ENCODE measurements around the gene CSF2RB.

Gene CSF2RB

GRCh38 chr22:36907253-36908195 lies 5.9 kb upstream of the CSF2RB start:
- DNase-seq (ENCODE audit: insufficient read length) = no peak
- FAIRE-seq = peak; percentile 69
- no peak for TF ChIP-seq TAF1 (IDR thresholded peaks at IDR 0.05; ENCODE audit: borderline replicate concordance, low read depth, low read length)
- TF ChIP-seq POLR2A (IDR thresholded peaks at IDR 0.05; ENCODE audit: low read depth, low read length) = no peak
- no peak for TF ChIP-seq POLR2AphosphoS5 (IDR thresholded peaks at IDR 0.05; ENCODE audit: low read depth, low read length)

- TF ChIP-seq POLR2A (IDR thresholded peaks at IDR 0.05; ENCODE audit: low read depth, low read length) (no peak), POLR2AphosphoS5 (IDR thresholded peaks at IDR 0.05; ENCODE audit: low read depth, low read length) (no peak), TAF1 (IDR thresholded peaks at IDR 0.05; ENCODE audit: borderline replicate concordance, low read depth, low read length) (no peak)
- no peak for DNase-seq (ENCODE audit: insufficient read length)
Measured at GRCh38 chr22:36910461-36910860, 3.0 kb upstream of the CSF2RB start.

GRCh38 chr22:36911887-36912661 lies 1.4 kb upstream of the CSF2RB start:
- TF ChIP-seq POLR2AphosphoS5 (IDR thresholded peaks at IDR 0.05; ENCODE audit: low read depth, low read length) (no peak), POLR2A (IDR thresholded peaks at IDR 0.05; ENCODE audit: low read depth, low read length) (no peak), TAF1 (IDR thresholded peaks at IDR 0.05; ENCODE audit: borderline replicate concordance, low read depth, low read length) (no peak)
- no peak for FAIRE-seq
- DNase-seq (ENCODE audit: insufficient read length) = no peak

More at GRCh38 chr22:36910461-36910860, 3.0 kb upstream of the CSF2RB start:
- FAIRE-seq = no peak

- FAIRE-seq (peak; percentile 17), DNase-seq (ENCODE audit: insufficient read length) (no peak)
Measured at GRCh38 chr22:36912694-36913426, 568 bp upstream of the CSF2RB start.

GRCh38 chr22:36914390-36914752 lies 943 bp downstream of the CSF2RB start:
- TF ChIP-seq TAF1 (IDR thresholded peaks at IDR 0.05; ENCODE audit: borderline replicate concordance, low read depth, low read length) = no peak
- no peak for TF ChIP-seq POLR2A (IDR thresholded peaks at IDR 0.05; ENCODE audit: low read depth, low read length)
- DNase-seq (ENCODE audit: insufficient read length) = no peak
- FAIRE-seq = no peak

More at GRCh38 chr22:36912694-36913426, 568 bp upstream of the CSF2RB start:
- no peak for TF ChIP-seq TAF1 (IDR thresholded peaks at IDR 0.05; ENCODE audit: borderline replicate concordance, low read depth, low read length)
- TF ChIP-seq POLR2AphosphoS5 (IDR thresholded peaks at IDR 0.05; ENCODE audit: low read depth, low read length) = no peak

GRCh38 chr22:36916034-36916433 lies 2.6 kb downstream of the CSF2RB start:
- no peak for DNase-seq (ENCODE audit: insufficient read length)
- FAIRE-seq = no peak
- TF ChIP-seq POLR2A (IDR thresholded peaks at IDR 0.05; ENCODE audit: low read depth, low read length) (no peak), TAF1 (IDR thresholded peaks at IDR 0.05; ENCODE audit: borderline replicate concordance, low read depth, low read length) (no peak), POLR2AphosphoS5 (IDR thresholded peaks at IDR 0.05; ENCODE audit: low read depth, low read length) (no peak)

- FAIRE-seq = peak; percentile 46
- no peak for DNase-seq (ENCODE audit: insufficient read length)
- TF ChIP-seq TAF1 (IDR thresholded peaks at IDR 0.05; ENCODE audit: borderline replicate concordance, low read depth, low read length) = no peak
- TF ChIP-seq POLR2A (IDR thresholded peaks at IDR 0.05; ENCODE audit: low read depth, low read length) = no peak
- no peak for TF ChIP-seq POLR2AphosphoS5 (IDR thresholded peaks at IDR 0.05; ENCODE audit: low read depth, low read length)
Measured at GRCh38 chr22:36918586-36919284, 5.3 kb downstream of the CSF2RB start.

- peak; percentile 57 for DNase-seq (ENCODE audit: insufficient read length)
- TF ChIP-seq TAF1 (IDR thresholded peaks at IDR 0.05; ENCODE audit: borderline replicate concordance, low read depth, low read length) (no peak), POLR2A (IDR thresholded peaks at IDR 0.05; ENCODE audit: low read depth, low read length) (no peak), POLR2AphosphoS5 (IDR thresholded peaks at IDR 0.05; ENCODE audit: low read depth, low read length) (no peak)
- FAIRE-seq = peak; percentile 98
Measured at GRCh38 chr22:36921309-36922104, 8.1 kb downstream of the CSF2RB start.

- no peak for DNase-seq (ENCODE audit: insufficient read length)
- TF ChIP-seq POLR2AphosphoS5 (IDR thresholded peaks at IDR 0.05; ENCODE audit: low read depth, low read length) (no peak), TAF1 (IDR thresholded peaks at IDR 0.05; ENCODE audit: borderline replicate concordance, low read depth, low read length) (no peak), POLR2A (IDR thresholded peaks at IDR 0.05; ENCODE audit: low read depth, low read length) (no peak)
- FAIRE-seq = peak; percentile 14
Measured at GRCh38 chr22:36922105-36922608, 8.7 kb downstream of the CSF2RB start.

GRCh38 chr22:36922711-36923110 lies 9.3 kb downstream of the CSF2RB start:
- DNase-seq (ENCODE audit: insufficient read length) (no peak), FAIRE-seq (no peak)
- TF ChIP-seq TAF1 (IDR thresholded peaks at IDR 0.05; ENCODE audit: borderline replicate concordance, low read depth, low read length) (no peak), POLR2AphosphoS5 (IDR thresholded peaks at IDR 0.05; ENCODE audit: low read depth, low read length) (no peak), POLR2A (IDR thresholded peaks at IDR 0.05; ENCODE audit: low read depth, low read length) (no peak)

All from GM12892 (cell line).